Muscle of arm (tissue), 12 donors: ENCODE data around the gene SELENOO. TPM values are rescaled to one million over a fixed set of nuclear protein-coding genes. Genes with fewer than 3 reads are reported as not detected.

Experiments
- DNase-seq: peaks from one replicate; pipeline ENCODE4 v3.0.0-alpha.2; 2013
- polyA plus RNA-seq, 12 donors: library from polyadenylated mRNA; unstranded; fragments of 120-200 nt; gene quantifications; one replicate each; pipeline ENCODE4 v1.2.1, GENCODE V29; 2013; ENCODE audit not compliant: insufficient read length in 12 of 12

The SELENOO gene
- polyA plus RNA-seq, 12 donors, result 7.9 to 18.4 (median 10.6) TPM; not detected in 1

DNA sequence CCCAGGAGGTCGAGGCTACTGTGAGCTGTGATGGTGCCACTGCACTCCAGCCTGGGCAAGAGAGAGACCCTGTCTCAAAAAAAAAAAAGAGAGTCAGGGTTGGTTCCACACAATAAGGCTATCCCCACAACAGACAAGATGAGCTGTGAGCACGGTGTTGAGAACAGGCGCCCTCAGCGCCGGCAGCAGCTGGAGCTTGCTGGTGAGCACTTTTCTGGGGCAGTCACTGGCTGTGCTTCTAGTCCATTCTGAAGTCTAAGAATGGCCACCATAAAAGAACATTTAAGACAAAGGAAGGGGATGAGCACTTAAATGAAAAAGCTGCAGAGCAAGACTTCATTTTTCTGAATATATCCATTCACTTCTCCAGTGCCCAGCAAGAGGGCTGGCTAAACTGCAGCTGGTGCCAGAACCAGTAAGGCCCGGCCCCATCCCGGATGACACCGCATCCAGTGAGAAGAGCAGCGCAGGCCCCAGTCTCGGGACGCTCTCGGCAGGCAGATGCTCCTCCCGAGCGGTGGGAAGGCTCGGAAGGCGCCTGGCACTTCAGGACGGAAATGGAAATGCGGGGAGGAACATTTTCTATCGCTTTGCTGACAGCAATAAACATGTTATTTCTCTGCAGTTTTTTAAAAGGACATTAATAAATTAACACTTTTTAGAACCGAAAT is 31.8 kb downstream of the SELENOO start:
- no peak for DNase-seq

DNA sequence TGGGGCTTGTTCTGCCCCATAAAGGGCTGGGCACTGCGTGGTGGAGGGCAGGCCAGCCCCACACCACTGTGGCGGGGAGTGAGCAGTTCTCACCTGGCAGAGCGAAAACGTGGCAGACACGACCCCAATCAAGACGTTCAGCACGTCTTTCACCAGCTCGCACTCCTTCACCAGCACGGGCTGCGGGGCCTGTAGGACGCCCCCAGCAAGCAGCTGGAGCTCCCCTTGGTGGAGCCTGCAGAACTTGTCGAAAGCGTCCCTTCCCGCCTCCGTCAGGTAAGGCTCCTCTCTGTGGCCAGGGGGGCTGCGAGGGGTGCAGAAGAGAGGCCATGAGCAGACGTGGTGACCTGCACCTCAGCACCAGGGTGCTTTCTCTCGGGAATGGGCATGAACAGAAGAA is 32.4 kb downstream of the SELENOO start:
- DNase-seq, result no peak

DNA sequence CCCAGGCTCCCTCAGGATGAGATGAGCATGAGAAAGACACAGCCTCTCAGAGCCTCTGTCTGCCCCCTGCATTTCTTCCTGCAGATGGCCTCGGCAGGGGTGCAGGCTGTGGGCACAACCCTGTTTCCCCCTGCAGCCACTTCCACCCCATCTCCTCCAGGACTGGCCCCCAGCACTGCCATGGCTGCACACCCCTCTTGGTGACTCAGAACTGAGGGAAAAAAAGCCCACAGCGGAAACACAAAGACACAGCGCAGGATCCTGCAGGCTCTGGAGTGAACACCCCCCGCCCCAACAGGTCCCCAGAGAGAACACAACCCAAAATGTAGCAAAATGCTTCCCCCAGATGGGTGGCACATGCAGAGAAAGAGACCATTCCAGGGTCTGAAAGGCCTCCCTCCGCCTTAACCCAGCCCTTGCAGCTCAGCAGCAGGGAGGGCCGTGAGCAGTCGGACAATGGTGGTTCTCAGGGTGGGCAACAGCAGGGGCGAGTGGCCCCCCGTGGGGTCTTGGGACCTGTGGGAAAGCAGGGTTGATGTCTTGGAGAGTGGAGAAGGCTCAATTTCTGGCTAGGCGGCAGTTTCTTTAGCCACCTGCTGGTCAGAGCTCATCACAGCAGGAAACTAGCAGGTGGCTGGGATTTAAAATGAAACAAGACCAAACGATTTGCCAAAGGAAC is 36.1 kb downstream of the SELENOO start:
- DNase-seq, result no peak

DNA sequence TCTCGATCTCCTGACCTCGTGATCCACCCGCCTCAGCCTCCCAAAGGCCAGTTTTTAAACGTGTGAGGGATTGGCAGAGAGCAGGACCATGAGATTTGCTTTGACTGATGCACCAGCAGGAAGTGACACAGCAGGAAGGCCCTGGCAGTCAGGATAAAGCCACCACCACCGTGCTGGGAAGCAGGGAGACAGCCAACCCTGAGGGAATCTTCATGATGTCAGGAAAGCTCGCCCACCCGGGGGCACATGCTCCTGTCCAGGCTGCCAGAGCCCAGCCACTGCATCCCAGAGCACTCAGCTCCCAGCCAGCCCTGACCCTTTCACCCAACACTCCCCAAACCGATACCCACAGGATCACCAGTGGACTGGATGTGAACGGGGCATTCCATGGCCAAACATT is 37.9 kb downstream of the SELENOO start:
- no peak for DNase-seq

DNA sequence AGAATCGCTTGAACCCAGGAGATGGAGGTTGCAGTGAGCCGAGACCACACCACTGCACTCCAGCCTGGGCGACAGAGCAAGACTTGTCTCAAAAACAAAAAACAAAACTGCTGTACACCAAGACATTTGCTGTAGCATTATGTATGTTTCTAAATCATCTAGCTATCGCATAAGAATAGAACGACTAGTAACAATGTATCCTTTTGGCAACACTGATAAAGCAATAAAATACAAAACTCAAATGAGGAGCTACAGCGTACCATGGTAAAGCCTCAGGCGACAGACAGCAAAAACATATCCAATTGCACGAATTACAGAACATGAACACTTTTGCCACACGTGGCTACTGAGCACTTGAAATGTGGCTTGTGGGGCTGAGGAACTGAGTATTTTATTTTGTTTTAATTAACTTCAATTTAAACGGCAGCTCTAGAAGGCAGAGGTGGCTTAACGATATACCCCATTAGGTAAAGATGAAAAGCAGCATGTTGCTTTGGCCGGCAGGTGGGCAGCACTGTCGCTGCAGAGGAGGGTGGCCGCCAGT is 41.7 kb downstream of the SELENOO start:
- DNase-seq, result no peak

DNA sequence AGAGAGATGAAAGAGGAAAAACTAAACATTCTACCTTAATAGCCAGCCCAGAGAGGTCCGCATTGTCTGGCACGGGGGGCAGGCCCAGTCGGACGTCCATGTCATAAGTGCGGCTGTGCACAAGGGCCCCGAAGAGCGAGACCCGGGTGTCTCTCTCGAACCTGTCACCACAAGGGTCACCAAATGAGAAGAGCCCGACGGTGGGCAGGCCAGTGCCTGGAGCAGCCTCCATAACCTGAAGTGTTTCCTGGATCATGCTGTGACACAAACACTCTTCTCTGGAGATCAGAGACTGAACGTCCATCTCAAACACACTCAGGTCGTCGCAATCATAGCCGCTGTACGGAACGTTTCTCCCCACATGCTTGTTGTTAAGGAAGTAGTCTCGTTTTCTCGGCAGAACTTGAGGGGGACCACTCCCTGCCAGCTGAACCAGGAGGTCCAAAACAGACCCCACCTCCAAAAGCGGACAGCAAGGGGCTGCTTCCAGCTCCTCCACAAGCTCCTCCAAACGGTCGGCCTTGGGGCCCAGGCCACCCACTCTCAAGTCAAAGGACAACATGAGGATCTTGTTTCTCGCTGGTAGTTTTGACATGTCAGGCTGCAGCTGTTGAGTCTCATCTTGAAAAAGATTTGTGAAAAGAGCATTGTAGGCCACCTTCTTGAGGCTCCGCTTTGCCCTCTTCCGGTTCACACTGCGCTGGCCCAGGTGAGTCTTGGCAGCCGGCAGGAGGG is 43.0 kb downstream of the SELENOO start:
- no peak for DNase-seq

DNA sequence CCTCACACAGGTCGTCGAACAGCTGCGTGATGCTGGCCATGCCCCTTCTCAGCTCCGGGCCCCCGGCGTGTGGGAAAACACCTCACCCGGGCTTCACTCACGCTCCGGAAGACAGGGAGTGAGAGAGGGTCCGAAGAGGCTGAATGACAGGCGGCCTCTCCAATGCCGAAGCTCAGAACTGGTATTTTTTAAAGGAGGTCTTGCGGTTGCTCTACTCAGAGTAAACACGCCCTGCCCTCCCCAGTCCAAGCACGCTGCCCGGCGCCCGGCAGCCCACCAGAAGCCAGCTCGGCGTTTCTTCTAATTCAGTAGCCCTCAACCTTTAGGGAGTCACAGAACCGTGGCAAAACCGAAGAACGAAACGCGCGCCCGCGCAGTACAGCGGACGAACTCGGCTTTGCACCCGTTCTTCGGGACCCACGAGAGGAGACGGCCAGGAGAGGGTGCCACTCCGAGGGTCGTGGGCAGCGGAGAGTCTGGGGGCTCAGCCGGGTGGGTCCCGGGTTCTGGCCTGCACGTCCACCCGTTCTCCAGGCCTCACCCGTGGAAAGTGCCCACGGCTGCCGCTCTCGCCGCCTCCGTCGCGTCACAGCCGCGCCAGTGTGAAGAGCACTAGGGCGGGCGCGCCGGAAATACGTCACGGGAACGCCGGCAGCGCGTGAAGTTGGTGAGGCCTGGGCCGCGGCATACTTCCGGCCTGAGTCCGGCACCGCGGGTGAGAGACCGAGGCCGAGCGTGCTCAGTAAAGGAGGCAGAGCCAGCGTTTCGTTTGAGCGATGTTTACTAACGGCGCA is 43.8 kb downstream of the SELENOO start, which contains the start of gene TUBGCP6:
TUBGCP6 (minus strand) TSS at position 604 of the 794 bp plus-strand sequence; CDS start at position 40, 564 bp downstream.
- peak; percentile 93 for DNase-seq

DNA sequence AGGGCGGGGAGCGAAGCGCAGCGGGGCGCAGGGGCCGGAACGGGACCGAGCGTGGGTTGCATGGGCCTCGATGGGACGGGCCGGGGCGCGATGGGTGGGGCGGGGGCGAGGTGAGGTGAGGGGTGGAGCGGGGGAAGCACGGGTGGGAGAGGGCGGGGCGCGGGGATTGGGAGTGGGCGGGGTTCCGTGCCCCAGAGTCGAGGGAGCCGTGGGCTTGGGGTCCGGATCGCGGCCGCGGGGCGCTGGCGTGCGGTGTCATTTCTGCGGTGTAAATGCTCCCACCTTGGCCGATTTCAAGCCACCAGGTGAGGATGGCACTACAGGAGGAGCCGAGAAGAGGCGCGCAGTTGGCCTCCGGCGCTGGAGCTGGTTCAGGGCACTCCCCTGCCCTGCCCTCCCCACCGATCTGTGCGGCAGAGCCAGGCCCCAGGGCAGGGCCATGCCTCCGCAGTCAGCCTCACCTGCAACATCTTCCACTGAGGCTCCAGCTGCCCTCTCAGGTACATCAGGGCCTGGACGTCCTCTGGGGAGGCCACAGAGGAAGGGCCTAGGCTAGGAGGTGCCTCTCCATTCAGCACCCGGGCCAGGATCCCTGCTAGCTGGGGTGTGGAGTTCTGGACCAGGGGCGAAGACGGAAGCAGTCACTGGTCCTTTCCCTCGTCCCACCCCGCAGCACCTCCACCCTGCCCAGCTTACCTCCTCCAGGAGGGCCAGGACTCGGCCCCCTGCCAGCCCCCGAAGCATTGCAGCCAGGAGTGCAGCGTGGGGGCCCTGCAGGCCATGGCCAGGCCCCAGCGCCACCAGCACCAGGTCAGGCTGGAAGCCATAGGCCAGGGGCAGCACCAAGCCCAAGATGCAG is 44.6 kb downstream of the SELENOO start:
- no peak for DNase-seq

DNA sequence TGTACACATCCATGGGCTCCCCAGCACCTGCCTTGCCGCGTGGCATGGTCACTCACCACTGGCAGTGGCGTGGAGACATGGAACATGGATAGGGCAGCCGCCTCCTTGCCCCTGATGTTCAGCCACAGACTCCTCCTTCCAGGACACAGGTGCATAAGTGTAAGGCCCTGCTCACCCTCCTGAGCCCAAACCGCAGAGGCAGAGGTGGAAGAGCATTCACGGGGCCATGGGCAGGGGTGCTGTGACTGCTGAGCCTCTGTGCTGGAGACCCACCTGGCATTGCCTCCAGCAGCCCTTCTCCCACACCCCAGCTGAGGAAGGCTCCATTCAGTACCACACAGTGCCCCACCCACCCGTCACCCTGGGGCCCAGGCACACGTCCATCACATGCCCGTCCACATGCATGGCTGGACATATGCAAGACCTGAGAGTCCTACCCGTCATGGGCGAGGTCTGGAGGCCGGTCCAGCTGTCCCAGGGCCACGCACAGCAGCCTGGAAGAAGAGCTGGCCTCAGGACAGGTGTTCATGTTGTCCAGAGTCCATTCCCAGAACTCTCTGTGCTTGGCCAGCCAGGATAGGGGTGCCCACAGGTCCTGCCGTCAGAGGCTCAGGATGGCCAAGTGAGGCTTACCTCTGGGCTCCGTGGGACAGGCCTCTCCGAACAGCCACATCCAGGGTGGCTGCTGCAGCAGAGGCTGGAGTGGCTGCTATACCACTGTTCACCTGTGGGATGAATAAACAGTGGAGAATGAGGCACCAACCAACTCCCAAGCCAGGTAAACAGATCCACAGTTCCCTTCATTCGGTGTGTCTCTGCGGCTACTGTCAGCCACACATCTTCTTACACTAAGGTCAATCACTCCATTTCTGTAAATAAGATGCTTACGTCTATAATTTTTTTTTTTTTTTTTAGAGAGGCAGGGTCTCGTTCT is 45.7 kb downstream of the SELENOO start:
- DNase-seq, result no peak

DNA sequence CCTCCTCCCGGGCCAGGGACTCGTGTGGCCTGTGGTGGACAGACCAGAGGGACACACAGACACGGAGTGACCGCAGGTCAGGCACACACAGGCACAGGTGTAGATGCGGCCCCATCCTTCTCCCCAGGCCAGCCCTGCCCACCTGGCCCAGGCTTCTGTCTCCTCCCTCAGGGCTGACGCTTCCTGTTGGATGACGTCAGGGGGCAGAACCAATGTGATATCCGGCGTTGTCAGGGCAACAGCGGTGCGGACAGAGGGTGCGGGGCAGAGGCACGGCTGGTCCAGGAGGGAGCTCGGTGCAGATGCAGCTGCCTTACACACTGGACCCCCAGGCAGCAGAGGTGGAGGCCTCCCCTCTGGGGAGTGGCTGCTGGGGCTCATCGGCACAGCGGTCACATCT is 46.9 kb downstream of the SELENOO start:
- DNase-seq, result no peak

DNA sequence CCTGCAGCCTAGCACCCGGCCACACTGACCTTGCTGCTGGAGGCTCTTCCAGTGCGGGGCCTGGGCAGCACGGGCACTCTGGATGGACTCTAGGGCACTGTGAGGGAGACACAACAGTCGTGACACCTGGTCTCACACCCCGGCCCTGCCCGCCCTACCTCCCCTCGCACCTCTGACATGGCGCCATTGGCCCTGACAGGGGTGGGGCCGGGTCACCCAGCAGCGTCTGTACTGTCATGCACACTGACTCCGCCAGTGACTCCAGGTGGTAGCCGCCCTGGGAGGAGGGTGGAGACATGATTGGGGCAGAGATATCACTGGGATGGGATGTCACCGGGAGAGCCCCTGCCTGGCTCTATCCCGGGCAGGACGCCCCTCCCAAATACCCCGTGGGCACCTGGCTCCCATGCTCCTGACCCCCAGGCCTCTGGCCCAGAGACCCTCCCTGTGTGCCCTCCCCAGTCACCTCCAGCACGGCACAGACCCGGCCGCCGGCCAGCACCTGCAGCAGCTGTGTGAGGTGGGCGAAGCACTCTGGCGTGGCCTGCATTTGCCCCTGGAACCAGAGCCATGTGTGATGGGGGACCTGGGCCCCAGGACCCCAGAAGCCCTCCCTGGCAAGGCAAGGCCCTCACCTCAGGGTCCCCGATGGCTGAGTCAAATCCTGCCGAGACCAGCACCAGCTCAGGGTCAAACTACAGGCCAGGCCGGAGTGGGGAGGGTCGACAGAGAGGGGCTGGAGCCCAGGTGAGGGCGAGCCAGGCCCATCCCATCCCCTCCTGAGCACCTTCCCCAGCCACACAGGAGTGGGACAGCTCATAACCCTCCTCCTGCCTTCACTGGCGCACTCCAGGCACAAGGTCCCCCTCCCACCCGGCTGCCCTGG is 47.6 kb downstream of the SELENOO start:
- DNase-seq, result no peak

DNA sequence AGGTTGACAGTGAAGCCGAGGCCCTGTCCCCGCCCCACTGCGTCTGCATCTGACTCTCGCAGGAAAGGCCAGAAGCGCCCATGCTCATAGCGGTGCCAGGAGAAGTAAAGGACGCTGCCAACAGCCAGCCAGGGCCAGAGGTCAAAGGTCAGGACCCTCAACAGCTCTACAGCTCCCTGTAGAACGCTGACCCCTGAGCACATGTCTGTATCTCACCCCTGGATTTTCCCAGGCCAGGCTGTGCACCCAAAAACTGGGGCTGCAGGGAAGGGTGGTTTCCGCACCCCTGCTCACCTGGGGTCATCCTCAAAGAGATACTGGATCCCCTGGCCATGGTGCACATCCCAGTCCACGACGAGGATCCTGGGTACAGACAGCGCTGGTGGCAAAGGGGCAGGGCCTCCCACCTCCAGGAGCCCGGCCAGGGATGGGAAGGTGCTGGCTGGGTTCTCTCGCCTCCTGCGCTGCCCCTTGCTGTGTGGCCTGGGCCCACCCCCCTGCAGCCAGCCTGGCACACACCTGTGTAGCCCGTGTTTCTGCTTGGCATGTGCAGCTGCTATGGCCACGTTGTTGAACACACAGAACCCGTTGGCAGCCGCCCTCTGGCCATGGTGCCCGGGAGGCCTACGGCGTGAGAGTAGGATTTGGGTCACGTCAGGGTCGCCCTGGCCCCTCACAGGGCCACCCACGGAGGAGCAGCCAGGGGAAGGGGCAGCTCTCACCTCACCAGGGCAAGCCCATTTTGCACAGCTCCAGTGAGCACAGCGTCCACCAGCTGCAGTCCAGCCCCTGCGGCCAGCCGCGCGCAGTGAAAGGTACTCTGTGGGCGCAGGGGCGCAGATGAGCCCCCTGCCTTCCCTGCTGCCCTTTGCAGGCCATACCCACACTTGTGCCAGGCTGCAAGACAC is 48.8 kb downstream of the SELENOO start:
- no peak for DNase-seq

DNA sequence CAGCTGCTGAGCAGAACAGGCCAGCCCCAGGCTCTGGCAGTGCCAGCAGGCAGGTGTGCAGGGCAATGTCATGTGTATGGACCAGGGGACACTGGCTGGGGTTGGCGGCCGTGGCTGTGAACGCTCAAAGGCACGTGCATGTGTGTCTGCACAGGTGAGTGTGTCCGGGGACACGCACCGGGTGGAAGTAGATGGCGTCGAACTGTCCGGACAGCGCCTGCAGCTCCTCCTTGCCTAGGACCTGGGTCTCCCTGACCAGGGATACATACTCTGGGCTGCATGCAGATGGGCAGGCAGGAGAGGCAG is 49.4 kb downstream of the SELENOO start:
- no peak for DNase-seq

DNA sequence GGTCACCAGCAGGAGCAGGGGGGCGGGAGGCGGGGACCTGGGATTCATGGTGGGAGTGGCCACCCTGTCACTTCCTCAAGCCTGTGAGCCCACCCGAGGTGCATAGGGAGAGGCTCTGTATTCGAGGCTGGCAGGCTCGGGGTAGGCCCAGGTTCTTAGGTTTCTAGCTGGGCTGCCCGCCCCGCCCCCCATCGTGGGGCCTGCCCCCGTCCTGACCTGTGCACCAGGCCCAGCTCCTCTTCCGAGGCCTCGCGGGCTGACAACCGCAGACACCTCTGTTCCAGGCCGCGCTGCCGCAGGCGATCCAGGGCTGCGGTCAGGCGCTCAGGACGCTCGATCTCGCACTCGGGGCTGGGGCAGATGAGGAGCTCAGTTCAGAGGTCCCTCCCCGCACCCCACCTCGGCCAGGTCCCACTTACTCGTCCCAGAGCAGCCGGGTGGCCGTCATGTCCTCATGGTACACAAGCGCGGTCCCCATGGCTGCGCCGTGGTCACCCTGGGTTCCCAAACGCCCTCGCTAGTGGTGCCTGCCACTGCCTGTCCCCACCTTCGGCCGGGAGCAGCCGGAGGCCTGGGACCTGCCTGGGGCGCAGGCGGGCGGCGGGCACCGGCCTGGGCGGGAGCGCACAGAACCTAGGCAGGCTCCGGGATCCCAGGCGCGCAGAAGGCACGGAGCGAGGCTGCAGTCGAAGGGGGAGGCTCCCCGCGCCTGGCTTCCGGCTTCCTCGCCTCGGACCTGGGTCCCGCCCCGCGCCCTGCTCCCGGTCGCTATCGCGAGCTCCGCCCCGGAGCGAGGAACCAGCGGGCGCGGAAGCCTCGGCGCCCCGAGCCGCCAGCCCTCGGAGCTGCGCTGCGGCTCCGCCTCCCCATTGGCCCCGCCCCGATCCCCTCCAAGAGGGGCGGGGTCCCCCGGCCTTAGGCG is 50.0 kb downstream of the SELENOO start, which contains the start of gene HDAC10:
HDAC10 (minus strand) TSS at position 711 of the 922 bp plus-strand sequence; CDS start at position 478, 233 bp downstream.
- DNase-seq, result peak; percentile 68

DNA sequence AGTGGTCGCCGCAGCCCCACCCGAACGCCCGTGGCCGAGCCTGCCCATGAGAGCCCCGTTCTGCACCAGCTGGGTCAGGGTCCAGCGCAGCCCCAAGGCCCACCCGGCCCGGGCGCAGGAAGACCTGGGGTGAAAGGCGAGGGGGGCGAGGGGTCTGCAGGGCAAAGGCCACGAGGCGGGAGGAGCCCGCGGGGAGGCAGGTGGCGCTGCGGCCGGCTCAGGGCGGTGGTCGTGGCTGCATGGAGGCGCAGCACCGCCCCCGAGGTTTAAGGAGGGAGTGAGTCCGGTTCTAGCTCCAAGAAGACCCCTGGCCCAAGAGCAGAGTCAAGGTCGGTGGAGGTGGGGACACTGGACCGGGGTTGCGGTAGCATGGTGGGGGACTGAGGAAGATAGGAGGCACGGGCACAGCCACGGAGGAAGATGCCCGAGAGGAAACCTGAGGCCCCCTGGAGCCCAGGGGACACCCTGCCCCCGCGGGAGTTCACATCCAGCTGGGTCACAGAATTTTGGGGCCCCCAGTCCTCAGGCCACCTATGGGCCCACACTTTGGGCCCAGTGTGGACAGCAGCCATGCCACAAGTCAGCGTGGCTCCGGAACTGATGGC is 50.8 kb downstream of the SELENOO start:
- DNase-seq, result no peak
